AG09309 (cell line): ENCODE results near the gene KREMEN2.

Experiments
- DNase-seq: peaks from one replicate; pipeline ENCODE4 v3.0.0-alpha.2; 2010; ENCODE audit warnings: low read depth
- H3K4me3 ChIP-seq: 2 replicates; pipeline ENCODE4 v1.5.1; 2011; ENCODE audit warnings: mild to moderate bottlenecking, low read depth, low read length, moderate library complexity; ENCODE audit not compliant: control insufficient read depth
- CTCF ChIP-seq: IDR thresholded peaks from 2 replicates; pipeline ENCODE4 v1.5.1; 2011; ENCODE audit warnings: mild to moderate bottlenecking, low read depth, low read length, inconsistent platforms; ENCODE audit not compliant: insufficient read depth, control insufficient read depth; ENCODE audit errors: missing control alignments

Gene KREMEN2

GRCh38 chr16:2986623-2987188 lies 22.6 kb downstream of the KREMEN2 start:
- no peak for TF ChIP-seq CTCF
- no peak for DNase-seq
- H3K4me3 ChIP-seq, result no peak overlapping the region

DNA sequence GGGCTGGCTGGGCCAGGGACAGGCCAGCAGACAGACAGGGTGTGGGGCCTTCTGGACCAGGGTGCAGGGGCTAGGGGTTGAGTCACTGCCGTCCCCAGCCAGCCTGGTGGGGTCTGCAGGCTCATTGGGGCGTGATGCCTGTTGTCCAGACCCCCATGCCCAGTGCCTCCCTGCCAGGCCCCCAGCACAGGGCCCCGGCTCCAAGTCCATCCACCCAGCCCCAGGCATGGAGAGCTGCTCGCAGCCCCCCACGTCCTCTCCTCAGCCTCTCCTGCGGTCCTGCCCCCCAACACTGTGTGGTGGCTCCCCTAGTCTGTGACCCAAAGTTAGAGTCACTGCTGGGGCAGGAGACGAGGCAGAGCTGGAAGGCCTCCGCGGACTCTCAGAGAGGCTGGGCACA lies 23.2 kb downstream of the KREMEN2 start:
- DNase-seq, result no peak
- no peak for TF ChIP-seq CTCF
- H3K4me3 ChIP-seq, result no peak overlapping the region

DNA sequence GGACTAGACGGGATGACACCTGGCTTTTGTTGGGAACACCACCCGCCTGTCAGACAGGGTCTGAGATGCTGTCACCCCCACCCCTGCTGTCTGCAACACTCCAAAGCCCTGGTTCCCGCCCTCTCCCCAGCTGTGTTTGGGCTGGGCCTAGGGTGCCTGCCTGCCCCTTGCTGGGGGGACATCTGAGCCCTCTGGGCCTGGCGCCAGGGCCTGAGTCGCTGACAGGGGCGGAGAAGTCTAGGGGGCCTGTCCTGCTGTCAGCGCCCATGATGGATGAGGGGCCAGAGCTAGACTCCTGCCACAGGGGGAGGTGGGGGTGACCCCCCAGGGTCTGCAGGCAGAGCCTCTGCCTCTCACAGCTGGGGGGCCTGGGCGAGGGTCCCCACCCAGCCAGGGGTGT lies 23.8 kb downstream of the KREMEN2 start:
- no peak for DNase-seq
- no peak overlapping the region for H3K4me3 ChIP-seq
- no peak for TF ChIP-seq CTCF

DNA sequence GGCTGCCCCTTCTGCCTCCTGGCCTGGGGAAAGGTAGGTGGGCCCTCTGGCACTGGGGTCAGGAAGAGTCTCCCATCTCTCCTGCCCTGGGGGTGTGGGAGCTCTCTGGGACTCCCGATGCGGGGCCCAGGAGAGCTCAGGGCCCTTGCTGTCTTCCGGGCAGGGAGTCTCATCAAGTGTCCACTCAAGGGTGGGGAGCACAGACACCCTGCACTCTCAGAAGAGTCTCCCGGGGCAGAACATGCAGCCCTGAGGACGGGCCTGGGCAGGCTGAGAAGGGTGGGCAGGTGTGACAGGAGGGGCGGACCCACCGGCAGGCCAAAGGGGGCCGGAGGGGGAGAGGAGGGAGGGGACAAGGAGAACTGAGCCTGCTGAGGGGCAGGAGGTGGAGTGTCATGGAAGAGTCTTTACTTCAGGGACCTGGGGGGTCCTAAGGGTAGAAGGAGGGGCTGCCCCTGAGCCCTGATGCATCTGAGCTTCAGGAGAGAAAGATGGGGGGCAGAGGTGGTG lies 24.6 kb downstream of the KREMEN2 start:
- H3K4me3 ChIP-seq, result no peak overlapping the region
- no peak for DNase-seq
- no peak for TF ChIP-seq CTCF

DNA sequence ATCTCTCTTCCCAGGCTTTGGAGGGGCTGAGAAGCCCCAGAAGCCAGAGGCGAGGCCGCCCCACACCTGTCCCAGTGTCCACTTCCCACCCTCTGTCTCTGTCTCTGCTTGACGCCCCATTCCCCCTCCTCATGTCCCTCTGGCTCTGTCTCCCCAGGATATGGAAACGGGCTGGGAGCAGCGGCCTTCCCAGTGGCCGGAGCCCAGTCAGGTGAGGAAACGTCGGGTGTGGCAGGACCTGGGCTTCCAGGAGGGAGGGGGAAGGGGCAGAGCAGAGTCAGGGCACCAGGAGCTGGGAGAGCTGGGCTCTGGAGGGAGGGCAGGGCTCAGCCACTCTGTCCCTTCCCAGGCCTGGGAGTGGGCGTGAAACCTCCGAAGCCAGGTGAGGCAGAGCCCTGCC lies 26.8 kb downstream of the KREMEN2 start:
- DNase-seq, result no peak
- TF ChIP-seq CTCF, result no peak
- no peak overlapping the region for H3K4me3 ChIP-seq

- TF ChIP-seq CTCF, result no peak
Measured at GRCh38 chr16:2991566-2992261, 27.6 kb downstream of the KREMEN2 start.

More at GRCh38 chr16:2991566-2992261, 27.6 kb downstream of the KREMEN2 start:
- H3K4me3 ChIP-seq, result no peak overlapping the region
- no peak for DNase-seq
